Gastrocnemius medialis (tissue), 4 donors: ENCODE results near the gene LARP7.

Experiments used
- POLR2A ChIP-seq, 2 donors: fragments of 450-650 bp; IDR thresholded peaks; one replicate each; pipeline ENCODE4 v1.6.1; 2017; ENCODE audit warnings: antibody characterized with exemption in 2 of 2, mild to moderate bottlenecking in 2 of 2, moderate library complexity in 2 of 2
- TF ChIP-seq, protein P1 (sequence below), 5 experiments: fragments of 450-650 bp in 3 of 5; fragments of 200-600 bp in 2 of 5; sonication (generic) in 2 of 5; IDR thresholded peaks in 4 of 5; conservative IDR thresholded peaks in 1 of 5; 1 replicate in 4 of 5; 2 replicates in 1 of 5; pipeline ENCODE4 v1.5.1; 2016 to 2019; ENCODE audit warnings: antibody characterized with exemption in 5 of 5, mild to moderate bottlenecking in 3 of 5, moderate library complexity in 3 of 5

DNA sequence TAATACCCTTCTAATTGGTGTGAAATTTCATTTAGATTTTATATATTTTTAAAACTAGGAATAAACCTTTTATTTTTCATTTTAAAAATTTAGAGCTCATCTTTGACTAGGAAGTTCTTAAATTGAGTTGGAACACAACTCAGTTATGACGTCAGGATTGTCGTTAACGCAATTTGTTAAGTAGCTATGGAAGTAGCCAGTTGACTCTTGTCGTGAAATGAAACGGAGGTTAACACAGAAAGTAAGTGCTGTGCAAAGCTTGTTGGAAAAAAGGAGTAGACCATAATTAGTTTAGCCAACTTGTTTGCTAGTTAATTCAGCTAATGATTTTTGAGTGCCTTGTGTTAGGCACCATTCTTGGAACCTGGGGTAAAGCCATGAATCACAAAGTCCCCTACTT, 18.3 kb downstream of the LARP7 start:
- TF ChIP-seq, protein P1, sequence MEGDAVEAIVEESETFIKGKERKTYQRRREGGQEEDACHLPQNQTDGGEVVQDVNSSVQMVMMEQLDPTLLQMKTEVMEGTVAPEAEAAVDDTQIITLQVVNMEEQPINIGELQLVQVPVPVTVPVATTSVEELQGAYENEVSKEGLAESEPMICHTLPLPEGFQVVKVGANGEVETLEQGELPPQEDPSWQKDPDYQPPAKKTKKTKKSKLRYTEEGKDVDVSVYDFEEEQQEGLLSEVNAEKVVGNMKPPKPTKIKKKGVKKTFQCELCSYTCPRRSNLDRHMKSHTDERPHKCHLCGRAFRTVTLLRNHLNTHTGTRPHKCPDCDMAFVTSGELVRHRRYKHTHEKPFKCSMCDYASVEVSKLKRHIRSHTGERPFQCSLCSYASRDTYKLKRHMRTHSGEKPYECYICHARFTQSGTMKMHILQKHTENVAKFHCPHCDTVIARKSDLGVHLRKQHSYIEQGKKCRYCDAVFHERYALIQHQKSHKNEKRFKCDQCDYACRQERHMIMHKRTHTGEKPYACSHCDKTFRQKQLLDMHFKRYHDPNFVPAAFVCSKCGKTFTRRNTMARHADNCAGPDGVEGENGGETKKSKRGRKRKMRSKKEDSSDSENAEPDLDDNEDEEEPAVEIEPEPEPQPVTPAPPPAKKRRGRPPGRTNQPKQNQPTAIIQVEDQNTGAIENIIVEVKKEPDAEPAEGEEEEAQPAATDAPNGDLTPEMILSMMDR (IDR thresholded peaks at IDR 0.05 in 4 of 5, conservative IDR thresholded peaks at IDR 0.05 in 1 of 5) = no peak
- TF ChIP-seq POLR2A (IDR thresholded peaks at IDR 0.05) = no peak
